C4-2B (cell line): ENCODE results near the gene PNPLA7.

ENCODE experiments used
- H3K27ac ChIP-seq: fragments of 450-650 bp; 2 replicates; pipeline ENCODE4 v1.5.1; 2017
- CTCF ChIP-seq: fragments of 450-650 bp; conservative IDR thresholded peaks from 2 replicates; pipeline ENCODE4 v1.5.1; 2017; ENCODE audit warnings: mild to moderate bottlenecking
- ZFX ChIP-seq: fragments of 450-650 bp; IDR thresholded peaks from 2 replicates; pipeline ENCODE4 v1.6.1; 2017

PNPLA7 gene

DNA sequence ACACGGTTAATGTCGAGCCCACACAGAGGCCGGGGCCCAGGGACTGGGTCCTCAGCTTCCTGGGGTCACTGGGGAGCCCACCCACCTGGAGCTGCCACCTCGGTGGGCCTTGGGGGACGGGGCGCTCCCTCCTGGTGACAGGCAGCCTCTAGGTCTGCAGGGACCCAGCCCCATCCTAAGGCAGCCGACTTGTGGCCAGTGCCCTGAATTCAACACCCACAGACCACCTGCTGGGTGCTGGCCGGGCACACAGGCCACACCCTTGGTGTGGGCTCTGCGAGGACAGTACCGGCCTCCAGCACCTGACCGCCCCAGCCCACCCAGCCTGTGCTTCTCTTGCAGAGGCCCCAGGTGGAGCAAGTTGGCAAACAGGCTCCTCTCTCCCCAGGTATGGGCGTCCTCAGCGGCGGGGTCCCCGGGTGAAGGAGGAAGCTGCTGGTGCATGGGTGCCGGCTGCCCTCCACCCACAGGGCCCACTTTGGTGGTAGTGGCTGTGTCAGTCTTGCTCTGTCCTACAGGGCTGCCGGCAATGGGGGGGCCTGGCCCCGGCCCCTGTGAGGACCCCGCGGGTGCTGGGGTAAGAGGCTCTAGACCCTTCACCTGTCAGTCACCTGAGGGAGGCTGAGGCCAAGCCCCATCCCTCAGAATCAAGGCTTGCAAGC lies 117.4 kb downstream of the PNPLA7 start:
- TF ChIP-seq ZFX (no peak), CTCF (no peak)
- H3K27ac ChIP-seq = no peak overlapping the region

GRCh38 chr9:137431416-137431931 lies 118.7 kb downstream of the PNPLA7 start:
- TF ChIP-seq CTCF (no peak), ZFX (no peak)
- H3K27ac ChIP-seq = no peak overlapping the region

GRCh38 chr9:137430723-137431415 lies 119.3 kb downstream of the PNPLA7 start:
- TF ChIP-seq CTCF = no peak
- TF ChIP-seq ZFX = no peak
- H3K27ac ChIP-seq = no peak overlapping the region

GRCh38 chr9:137429974-137430722 lies 120.1 kb downstream of the PNPLA7 start:
- TF ChIP-seq CTCF (no peak), ZFX (no peak)
- H3K27ac ChIP-seq = no peak overlapping the region

DNA sequence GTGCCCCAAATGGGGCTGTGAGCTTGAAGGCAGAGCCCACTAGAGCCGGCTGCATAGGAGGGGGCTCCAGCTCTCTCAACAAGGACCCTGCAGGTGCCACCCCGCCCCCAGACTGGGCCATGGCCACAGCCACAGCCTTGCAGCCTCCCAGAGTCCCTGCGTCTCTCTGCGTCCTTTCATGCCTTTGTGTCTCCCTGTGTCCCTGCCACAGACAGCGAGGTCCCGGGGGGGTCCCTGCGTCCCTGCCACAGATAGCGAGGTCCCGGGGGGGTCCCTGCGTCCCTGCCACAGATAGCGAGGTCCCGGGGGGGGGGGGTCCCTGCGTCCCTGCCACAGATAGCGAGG lies 120.7 kb downstream of the PNPLA7 start:
- H3K27ac ChIP-seq = no peak overlapping the region
- no peak for TF ChIP-seq ZFX
- TF ChIP-seq CTCF = no peak

GRCh38 chr9:137428841-137429545 lies 121.2 kb downstream of the PNPLA7 start:
- TF ChIP-seq ZFX (no peak), CTCF (no peak)
- no peak overlapping the region for H3K27ac ChIP-seq

GRCh38 chr9:137428311-137428630 lies 121.9 kb downstream of the PNPLA7 start:
- H3K27ac ChIP-seq = no peak overlapping the region
- TF ChIP-seq ZFX = no peak
